Panc1 (cell line): ENCODE data around the gene CLEC4F.

Experiments used
- CTCF ChIP-seq: fragments of 450-650 bp; IDR thresholded peaks from 2 replicates; pipeline ENCODE4 v1.5.1; 2017; ENCODE audit warnings: mild to moderate bottlenecking
- POLR2AphosphoS5 ChIP-seq: IDR thresholded peaks from 2 replicates; pipeline ENCODE4 v1.6.1; 2012; ENCODE audit warnings: mild to moderate bottlenecking, low read depth, low read length, moderate library complexity
- REST ChIP-seq, 2 experiments: IDR thresholded peaks; 2 replicates each; pipeline ENCODE4 v1.6.1; 2011 to 2012; ENCODE audit warnings: low read depth in 2 of 2, control low read depth in 1 of 2, low read length in 1 of 2, mild to moderate bottlenecking in 1 of 2, moderate library complexity in 1 of 2; ENCODE audit not compliant: insufficient read depth in 1 of 2

GRCh38 chr2:70776266-70776665, 44.1 kb downstream of the CLEC4F start:
- TF ChIP-seq CTCF (no peak), POLR2AphosphoS5 (no peak), REST (IDR thresholded peaks at IDR 0.05; ENCODE audit: insufficient read depth in 1 of 2, low read depth in 2 of 2, low read length in 1 of 2) (no peak)
